ENCODE results near the gene ODAD4. TPM values are rescaled to one million over a fixed set of nuclear protein-coding genes. Genes with fewer than 3 reads are reported as not detected.

ODAD4 gene
- total RNA-seq, 1 experiment from 2014 or later = 0.98 TPM

DNA sequence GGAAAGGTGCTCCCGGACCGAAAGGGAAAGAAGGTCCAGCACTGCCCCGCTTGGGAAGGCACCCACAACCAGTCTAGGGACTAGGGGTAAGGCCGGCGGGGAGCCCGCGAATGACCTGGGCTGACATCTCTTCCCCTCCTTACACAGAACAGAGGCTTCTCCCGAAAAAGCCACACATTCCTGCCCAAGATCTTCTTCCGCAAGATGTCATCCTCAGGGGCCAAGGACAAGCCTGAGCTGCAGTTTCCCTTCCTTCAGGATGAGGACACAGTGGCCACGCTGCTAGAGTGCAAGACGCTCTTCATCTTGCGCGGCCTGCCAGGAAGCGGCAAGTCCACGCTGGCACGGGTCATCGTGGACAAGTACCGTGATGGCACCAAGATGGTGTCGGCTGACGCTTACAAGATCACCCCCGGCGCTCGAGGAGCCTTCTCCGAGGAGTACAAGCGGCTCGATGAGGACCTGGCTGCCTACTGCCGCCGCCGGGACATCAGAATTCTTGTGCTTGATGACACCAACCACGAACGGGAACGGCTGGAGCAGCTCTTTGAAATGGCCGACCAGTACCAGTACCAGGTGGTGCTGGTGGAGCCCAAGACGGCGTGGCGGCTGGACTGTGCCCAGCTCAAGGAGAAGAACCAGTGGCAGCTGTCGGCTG lies 37.6 kb downstream of the ODAD4 start:
- TF ChIP-seq CTCF (IDR thresholded peaks at IDR 0.05; ENCODE audit: insufficient read depth in 1 of 2, low read depth in 1 of 2, low read length in 1 of 2, severe bottlenecking in 1 of 2, unreplicated experiment in 1 of 2) = no peak
- intact Hi-C loops (cut with micrococcal nuclease; ENCODE audit: unreplicated experiment) = loop anchor here (2.0 kb wide), 3 partner anchors 35 to 49 kb away; partner anchors contain the start of genes ACLY and DNAJC7
- peaks cover 22% of the 10 kb centered on the region for H3K4me1 Mint-ChIP-seq (ENCODE audit: low read depth, unreplicated experiment)
- Histone ChIP-seq H3K4me1 (peaks cover 13% of the 10 kb centered on the region), H3K27me3 (replicated peaks; ENCODE audit: control insufficient read depth, insufficient read depth, low read length) (no peaks in the 10 kb centered on the region), H3K4me3 (ENCODE audit: low read depth, low read length) (peak overlapping the region; percentile 83), H3K9me3 (no peaks in the 10 kb centered on the region), H3K36me3 (ENCODE audit: control insufficient read depth, insufficient read depth, low read length) (peaks cover 10% of the 10 kb centered on the region; the same call in 1 of the 2 replicates)
- BruUV-seq (replicated peaks) = no TSS peak
- H3K4me3 Mint-ChIP-seq (ENCODE audit: unreplicated experiment) = peak overlapping the region; percentile 79
- peak overlapping the region; percentile 0 for H3K27ac Mint-ChIP-seq (ENCODE audit: unreplicated experiment)
- no peak for DNase-seq
- POLR2A ChIA-PET = interaction anchor here (1.3 kb wide), 1 partner anchor 35 kb away, joined by 4 read pairs; no protein-coding TSS in a partner anchor
- H3K36me3 Mint-ChIP-seq (ENCODE audit: insufficient read depth, unreplicated experiment) = peaks cover 72% of the 10 kb centered on the region
- CTCF ChIA-PET = no interaction called here
- no peaks in the 10 kb centered on the region for H3K27me3 Mint-ChIP-seq (ENCODE audit: insufficient read depth, unreplicated experiment)
- no peaks in the 10 kb centered on the region for H3K9me3 Mint-ChIP-seq (ENCODE audit: unreplicated experiment)

- Mint-ChIP-seq H3K4me1 (ENCODE audit: low read depth, unreplicated experiment) (peaks cover 22% of the 10 kb centered on the region), H3K4me3 (ENCODE audit: unreplicated experiment) (peak overlapping the region; percentile 46), H3K27ac (ENCODE audit: unreplicated experiment) (peak overlapping the region; percentile 0), H3K36me3 (ENCODE audit: insufficient read depth, unreplicated experiment) (peaks cover 79% of the 10 kb centered on the region), H3K9me3 (ENCODE audit: unreplicated experiment) (no peaks in the 10 kb centered on the region), H3K27me3 (ENCODE audit: insufficient read depth, unreplicated experiment) (no peaks in the 10 kb centered on the region)
- Histone ChIP-seq H3K4me1 (peaks cover 13% of the 10 kb centered on the region), H3K4me3 (ENCODE audit: low read depth, low read length) (no peak overlapping the region), H3K9me3 (no peaks in the 10 kb centered on the region), H3K36me3 (ENCODE audit: control insufficient read depth, insufficient read depth, low read length) (peaks cover 10% of the 10 kb centered on the region), H3K27me3 (replicated peaks; ENCODE audit: control insufficient read depth, insufficient read depth, low read length) (no peaks in the 10 kb centered on the region)
- TF ChIP-seq CTCF (IDR thresholded peaks at IDR 0.05; ENCODE audit: insufficient read depth in 1 of 2, low read depth in 1 of 2, low read length in 1 of 2, severe bottlenecking in 1 of 2, unreplicated experiment in 1 of 2) = no peak
- intact Hi-C loops (cut with micrococcal nuclease; ENCODE audit: unreplicated experiment) = no loop called here
- ChIA-PET CTCF (no interaction called here), POLR2A (no interaction called here)
- BruUV-seq (replicated peaks) = no TSS peak
- no peak for DNase-seq
Measured at GRCh38 chr17:41968676-41969075, 38.3 kb downstream of the ODAD4 start.

- Mint-ChIP-seq H3K4me3 (ENCODE audit: unreplicated experiment) (no peak overlapping the region), H3K27ac (ENCODE audit: unreplicated experiment) (peak overlapping the region; percentile 39), H3K9me3 (ENCODE audit: unreplicated experiment) (no peaks in the 10 kb centered on the region), H3K4me1 (ENCODE audit: low read depth, unreplicated experiment) (peaks cover 12% of the 10 kb centered on the region), H3K36me3 (ENCODE audit: insufficient read depth, unreplicated experiment) (peaks cover 98% of the 10 kb centered on the region), H3K27me3 (ENCODE audit: insufficient read depth, unreplicated experiment) (no peaks in the 10 kb centered on the region)
- peaks cover 11% of the 10 kb centered on the region for H3K36me3 ChIP-seq (ENCODE audit: control insufficient read depth, insufficient read depth, low read length)
- no peak for DNase-seq
- peaks cover 8% of the 10 kb centered on the region for H3K4me1 ChIP-seq
- BruUV-seq (replicated peaks) = no TSS peak
- no peaks in the 10 kb centered on the region for H3K9me3 ChIP-seq
- ChIA-PET CTCF (no interaction called here), POLR2A (no interaction called here)
- intact Hi-C loops (cut with micrococcal nuclease; ENCODE audit: unreplicated experiment) = no loop called here
- no peak overlapping the region for H3K4me3 ChIP-seq (ENCODE audit: low read depth, low read length)
- TF ChIP-seq CTCF (IDR thresholded peaks at IDR 0.05; ENCODE audit: insufficient read depth in 1 of 2, low read depth in 1 of 2, low read length in 1 of 2, severe bottlenecking in 1 of 2, unreplicated experiment in 1 of 2) = no peak
- H3K27me3 ChIP-seq (replicated peaks; ENCODE audit: control insufficient read depth, insufficient read depth, low read length) = no peaks in the 10 kb centered on the region
Measured at GRCh38 chr17:41970901-41971331, 40.5 kb downstream of the ODAD4 start.

Data from Caco-2 (cell line).